ENCODE results near the gene PRKAG1.

PRKAG1 gene

DNA sequence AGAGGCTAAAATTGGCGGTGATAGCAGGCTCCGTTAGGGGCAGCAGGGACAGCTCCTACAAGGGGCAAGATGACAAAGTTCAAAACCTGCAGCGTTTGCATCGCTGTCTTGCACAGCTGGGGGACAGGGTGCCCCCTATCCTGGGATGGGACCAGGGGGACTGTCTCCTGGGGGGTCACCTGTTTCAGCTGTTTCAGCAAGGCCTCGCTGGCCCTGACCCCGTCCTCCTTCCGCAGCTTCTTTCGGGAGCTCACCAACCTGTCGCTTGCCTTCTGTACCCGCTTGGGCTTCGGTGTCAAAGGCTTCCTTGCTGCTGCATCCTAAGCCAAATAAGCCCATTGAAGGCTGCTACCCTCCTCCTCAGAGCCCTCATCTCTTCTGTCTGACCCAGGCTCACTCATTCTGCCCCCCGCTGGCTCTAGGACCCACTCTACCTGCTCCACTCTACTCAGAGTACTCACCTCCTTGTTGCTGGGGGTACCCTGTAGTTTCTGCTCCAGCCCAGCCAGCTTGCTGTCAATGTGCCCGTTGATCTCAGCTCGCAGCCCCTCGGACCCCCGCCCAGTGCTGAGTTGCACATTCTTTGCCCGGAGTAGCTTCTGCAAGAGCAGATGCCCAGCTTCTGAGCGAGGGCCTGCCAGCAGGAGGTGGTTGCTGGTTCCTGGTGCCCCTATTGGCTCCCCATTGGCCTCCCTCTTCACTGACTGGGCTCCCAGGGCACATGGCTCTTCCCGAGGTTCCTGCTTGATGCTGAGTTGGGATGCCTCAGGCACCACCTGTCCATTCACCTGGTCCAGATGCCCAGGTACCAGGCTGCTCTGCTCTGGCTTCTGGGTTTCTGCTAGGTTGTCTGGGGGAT, 12.4 kb upstream of the PRKAG1 start:
- DNase-seq = no peak

GRCh38 chr12:49030119-49030518, 11.5 kb upstream of the PRKAG1 start:
- DNase-seq = peak; percentile 1

DNA sequence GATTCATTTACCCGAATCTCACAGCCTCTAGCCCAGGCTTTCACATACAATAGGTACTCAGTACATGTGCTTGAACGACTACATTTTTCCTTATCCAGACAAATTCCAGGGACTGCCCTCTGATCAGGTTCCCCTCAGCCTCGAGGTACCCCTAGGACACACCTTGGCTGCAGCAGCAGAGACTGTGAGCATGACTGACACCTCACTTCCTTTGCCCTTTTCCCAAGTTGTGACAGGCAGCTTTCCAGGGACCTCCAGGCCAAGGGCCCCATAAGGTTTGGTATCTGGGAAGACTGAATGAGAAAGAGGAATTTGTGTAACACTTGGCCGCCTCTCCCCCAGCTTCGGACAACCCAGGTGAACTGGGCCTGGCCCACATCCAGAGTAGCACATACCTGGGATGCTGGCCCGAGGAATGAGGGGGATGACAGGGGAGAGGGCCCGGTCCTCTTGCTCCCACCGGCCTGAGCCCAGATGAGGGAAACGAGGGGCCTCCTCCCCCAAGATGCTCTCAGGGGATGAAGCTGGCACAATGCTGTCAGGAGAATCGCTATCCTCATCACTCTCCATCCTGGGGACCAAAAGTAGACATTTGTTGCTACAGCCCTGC, 10.2 kb upstream of the PRKAG1 start:
- DNase-seq = peak; percentile 0

GRCh38 chr12:49027846-49028555, 9.4 kb upstream of the PRKAG1 start:
- no peak for DNase-seq

- DNase-seq = no peak
Measured at GRCh38 chr12:49026678-49027480, 8.3 kb upstream of the PRKAG1 start.

- no peak for DNase-seq
Measured at GRCh38 chr12:49026101-49026500, 7.5 kb upstream of the PRKAG1 start.

DNA sequence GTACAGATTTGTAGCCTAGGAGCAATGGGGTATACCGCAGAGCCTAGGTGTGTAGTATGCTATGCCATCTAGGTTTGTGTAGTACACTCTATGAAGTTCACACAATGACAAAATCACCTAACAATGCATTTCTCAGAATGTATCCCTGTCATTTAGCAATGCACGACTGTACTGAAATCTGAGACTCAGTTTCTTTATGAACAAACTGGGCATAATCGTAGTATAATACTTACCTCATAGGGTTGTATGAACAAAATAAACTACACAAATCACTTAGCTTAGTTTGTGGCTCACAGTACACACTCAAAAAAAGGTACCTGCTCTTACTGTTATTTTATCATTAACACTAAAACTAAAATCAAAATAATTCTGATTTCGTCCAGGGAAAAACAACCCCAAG, 6.9 kb upstream of the PRKAG1 start:
- no peak for DNase-seq

DNA sequence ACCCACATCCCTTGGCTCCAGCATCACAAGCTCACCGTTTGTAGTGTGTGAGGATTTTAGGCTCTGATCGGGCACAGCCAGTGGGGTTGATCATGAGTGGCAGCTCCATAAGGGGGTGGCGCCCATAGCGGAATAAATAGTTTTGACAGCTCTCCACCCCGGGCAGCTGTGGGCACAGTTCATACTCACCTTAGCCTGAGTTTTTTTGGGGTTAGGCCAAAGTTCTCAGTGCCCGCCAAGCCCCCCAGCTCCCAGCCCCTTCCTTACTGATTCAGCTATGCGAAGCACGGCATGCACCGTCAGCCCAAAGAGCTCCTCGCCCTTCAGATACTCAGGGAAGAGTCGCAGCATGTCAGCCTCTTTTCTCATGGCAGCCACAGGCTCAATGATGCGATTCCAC, 6.0 kb upstream of the PRKAG1 start:
- DNase-seq = no peak

- DNase-seq = no peak
Measured at GRCh38 chr12:49023812-49024211, 5.2 kb upstream of the PRKAG1 start.

DNA sequence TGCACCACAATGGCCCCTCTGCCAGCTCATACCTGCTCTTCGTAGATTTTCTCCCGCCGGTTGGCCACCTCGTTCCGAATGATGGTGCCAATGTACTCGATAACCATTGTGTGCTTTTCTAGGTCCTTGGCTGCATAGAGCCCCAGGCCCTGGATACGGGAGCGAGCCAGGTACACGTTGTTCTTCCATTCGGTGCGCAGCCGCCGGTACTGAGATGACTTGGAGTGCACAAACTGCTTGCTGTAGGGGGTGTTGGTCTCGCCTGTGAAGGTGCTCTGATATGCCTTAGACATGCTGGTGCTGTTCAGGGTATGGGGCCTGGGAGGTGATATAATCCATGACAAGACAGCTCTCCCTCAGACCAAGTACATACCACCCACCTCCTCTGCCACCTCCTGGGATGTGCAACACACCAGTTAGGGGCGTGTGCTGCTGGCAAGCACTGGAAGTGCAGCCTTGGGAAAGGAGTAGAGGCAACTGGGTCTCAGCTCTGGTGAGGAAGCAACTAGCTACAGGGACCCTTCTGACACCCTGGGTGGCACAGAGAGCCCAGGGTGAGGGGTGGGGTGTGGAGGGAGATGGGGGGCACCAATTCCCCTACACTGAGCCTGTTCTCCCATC, 4.1 kb upstream of the PRKAG1 start:
- no peak for DNase-seq

DNA sequence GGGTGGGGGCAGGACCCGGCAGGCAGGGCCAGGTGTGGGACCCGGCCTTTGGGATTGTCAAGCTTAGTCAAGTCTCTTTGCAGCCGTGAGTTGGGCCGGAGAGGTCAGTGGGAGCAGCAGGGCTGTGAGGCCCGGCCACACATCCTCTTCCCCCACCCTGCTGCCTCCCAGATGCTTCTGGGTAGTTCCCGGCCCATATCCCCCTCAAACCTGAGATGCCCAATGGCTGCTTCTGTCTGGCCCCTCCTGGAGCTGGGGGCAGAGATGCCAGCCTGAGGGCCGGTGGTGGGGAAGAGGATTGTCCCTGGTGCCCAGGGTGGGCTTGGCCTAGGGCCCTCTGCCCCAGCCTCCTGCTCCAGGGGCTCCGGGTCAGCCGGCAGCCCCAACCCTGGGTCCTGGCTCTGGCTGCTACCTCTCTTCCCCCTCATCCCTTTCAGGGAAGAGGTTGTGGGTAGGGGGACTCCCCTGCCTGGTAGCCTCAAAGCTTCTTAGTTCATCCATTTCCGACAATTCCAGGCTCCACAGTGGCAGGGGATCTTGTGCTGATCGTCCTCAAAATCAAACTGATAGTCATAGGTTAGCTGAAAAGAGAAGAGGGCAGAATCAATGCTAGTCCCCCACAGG, 2.8 kb upstream of the PRKAG1 start:
- no peak for DNase-seq

DNA sequence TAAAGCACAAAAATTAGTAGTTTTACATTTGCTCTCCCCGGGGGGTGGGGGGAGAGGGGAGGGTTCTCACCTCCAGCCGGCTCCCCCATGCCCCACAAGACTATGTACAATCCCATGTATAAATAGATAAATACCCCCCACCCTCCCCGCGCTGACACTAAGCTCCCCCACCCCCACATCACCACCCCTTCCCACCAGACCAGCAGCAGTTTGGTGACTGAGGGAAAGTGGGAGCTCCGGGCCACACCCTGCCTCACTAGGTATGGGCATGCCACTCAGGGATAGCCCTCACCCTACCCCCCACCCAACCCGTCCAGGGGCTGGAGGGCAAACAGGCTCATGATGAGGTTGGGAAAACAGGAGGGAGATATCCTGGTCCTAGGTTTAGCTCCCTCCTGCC, 1.9 kb upstream of the PRKAG1 start:
- DNase-seq = no peak

- DNase-seq = peak; percentile 28
Measured at GRCh38 chr12:49019443-49020324, 1.1 kb upstream of the PRKAG1 start.

- no peak for DNase-seq
Measured at GRCh38 chr12:49019120-49019430, 499 bp upstream of the PRKAG1 start.

DNA sequence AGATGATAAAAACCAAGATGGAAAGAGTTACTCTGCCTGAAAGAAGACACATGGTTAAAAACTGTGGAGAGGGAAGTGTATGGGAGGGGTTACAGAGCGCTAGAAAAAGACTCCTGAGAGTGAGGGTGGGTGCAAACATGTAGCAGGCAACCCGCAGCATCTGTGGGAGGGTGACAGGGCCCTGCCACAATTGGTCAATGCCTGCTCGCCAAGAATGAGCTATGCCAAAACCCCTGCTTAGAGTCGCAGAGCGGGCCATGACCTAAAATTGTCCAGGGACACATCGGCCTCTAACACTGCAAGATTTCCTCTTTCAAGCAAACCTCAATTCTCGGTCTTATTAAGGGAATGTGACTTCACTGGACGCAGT, 700 bp downstream of the PRKAG1 start:
- peak; percentile 62 for DNase-seq

- no peak for DNase-seq
Measured at GRCh38 chr12:49015196-49015595, 3.4 kb downstream of the PRKAG1 start.

- no peak for DNase-seq
Measured at GRCh38 chr12:49014547-49014946, 4.0 kb downstream of the PRKAG1 start.

DNA sequence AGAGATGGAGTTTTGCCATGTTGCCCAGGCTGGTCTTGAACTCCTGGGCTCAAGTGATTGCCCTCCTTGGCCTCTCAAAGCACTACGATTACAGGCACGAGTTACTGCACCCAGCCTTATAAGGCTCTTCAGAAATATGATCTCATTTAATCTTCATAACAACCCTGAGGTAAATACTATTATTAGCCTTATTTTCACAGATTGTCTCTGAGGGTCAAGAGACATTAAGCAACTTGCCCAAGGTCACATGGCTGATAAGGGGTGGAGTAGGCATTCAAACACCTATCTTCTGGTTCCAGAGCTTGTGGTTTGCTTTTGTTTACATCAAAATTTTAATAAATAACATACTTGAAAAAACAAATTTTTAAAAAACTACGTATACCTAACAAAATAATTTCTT, 5.1 kb downstream of the PRKAG1 start:
- DNase-seq = no peak

DNA sequence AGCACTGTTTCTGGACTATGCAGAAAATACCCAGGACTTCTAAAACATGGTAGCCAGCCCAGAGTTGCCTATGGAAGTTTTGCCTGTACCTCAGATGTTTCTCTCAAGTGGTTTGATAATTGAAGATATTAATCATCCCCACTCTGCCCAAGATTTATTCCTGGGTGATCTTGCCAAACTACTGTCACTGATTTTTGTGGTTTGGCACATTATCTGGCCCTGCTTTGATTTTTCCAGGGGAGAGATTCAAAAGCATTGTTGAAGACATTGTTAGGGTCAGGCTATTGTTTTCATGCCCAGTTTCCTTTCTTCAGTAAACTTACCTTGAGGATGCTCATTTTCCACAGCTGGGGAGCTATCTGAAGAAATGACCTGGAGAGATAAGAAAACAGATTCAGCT, 5.8 kb downstream of the PRKAG1 start:
- DNase-seq = no peak

- DNase-seq = no peak
Measured at GRCh38 chr12:49010092-49010668, 8.4 kb downstream of the PRKAG1 start.

DNA sequence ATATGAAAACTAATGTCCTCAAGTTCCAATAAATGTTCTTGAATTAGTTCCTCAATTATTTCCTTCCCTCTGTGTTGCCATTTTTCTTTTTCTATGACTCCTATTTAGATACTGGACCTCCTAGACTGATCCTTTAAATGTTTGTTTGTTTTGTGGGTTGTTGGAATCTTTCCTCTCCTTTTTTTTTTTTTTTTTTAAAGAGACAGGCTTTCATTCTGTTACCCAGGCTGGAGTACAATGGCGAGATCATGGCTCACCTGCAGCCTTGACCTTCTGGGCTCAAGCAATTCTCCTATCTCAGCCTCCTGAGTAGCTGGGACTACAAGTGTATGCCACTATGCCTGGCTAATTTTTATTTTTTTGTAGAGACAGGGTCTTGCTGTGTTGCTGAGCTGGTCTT, 9.6 kb downstream of the PRKAG1 start:
- no peak for DNase-seq

All from stimulated activated CD4-positive, alpha-beta T cell treated with anti-CD3 and anti-CD28 coated beads, Interleukin-1b, Interleukin-23, amount 100 ng/mL, for 48 hours (primary cell).